ENCODE measurements around the gene FGD3.

Gene FGD3

DNA sequence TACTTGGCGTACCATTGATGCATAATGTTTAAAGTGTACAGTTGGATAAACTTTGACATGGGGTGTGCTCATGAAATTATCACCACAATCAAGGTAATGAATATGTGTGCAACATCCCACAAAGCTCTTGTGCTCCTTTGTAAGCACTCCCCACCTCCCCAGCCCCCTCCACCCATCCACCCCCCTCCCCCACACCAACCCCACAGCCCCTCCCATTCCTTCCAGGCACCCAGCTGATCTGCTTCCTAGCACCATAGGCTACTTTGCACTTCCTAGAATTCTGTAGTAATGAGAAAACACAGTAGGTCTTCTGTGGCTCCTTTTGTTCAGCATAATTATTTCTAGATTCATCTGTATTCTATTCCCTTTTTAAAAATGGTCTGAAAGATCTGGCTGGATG is 24.5 kb downstream of the FGD3 start:
- H3K4me3 ChIP-seq (ENCODE audit: low read length) = no peak overlapping the region
- DNase-seq (ENCODE audit: low read depth) = no peak
- no peak for TF ChIP-seq CTCF (conservative IDR thresholded peaks at IDR 0.05; ENCODE audit: low read length)

GRCh38 chr9:92973700-92974099 is 26.4 kb downstream of the FGD3 start:
- no peak for TF ChIP-seq CTCF (conservative IDR thresholded peaks at IDR 0.05; ENCODE audit: low read length)
- DNase-seq (ENCODE audit: low read depth) = no peak
- no peak overlapping the region for H3K4me3 ChIP-seq (ENCODE audit: low read length)

- TF ChIP-seq CTCF (conservative IDR thresholded peaks at IDR 0.05; ENCODE audit: low read length) = no peak
- no peak overlapping the region for H3K4me3 ChIP-seq (ENCODE audit: low read length)
- no peak for DNase-seq (ENCODE audit: low read depth)
Measured at GRCh38 chr9:92974161-92974661, 26.9 kb downstream of the FGD3 start.

- DNase-seq (ENCODE audit: low read depth) = no peak
- no peak for TF ChIP-seq CTCF (conservative IDR thresholded peaks at IDR 0.05; ENCODE audit: low read length)
- H3K4me3 ChIP-seq (ENCODE audit: low read length) = no peak overlapping the region
Measured at GRCh38 chr9:92974761-92975755, 27.7 kb downstream of the FGD3 start.

- no peak overlapping the region for H3K4me3 ChIP-seq (ENCODE audit: low read length)
- no peak for TF ChIP-seq CTCF (conservative IDR thresholded peaks at IDR 0.05; ENCODE audit: low read length)
- DNase-seq (ENCODE audit: low read depth) = no peak
Measured at GRCh38 chr9:92976431-92976830, 29.1 kb downstream of the FGD3 start.

GRCh38 chr9:92977279-92977678 is 30.0 kb downstream of the FGD3 start:
- no peak for DNase-seq (ENCODE audit: low read depth)
- TF ChIP-seq CTCF (conservative IDR thresholded peaks at IDR 0.05; ENCODE audit: low read length) = no peak
- no peak overlapping the region for H3K4me3 ChIP-seq (ENCODE audit: low read length)
